Measurements from ENCODE around the gene MFSD2B. TPM values are rescaled to one million over a fixed set of nuclear protein-coding genes. Genes with fewer than 3 reads are reported as not detected.

The MFSD2B gene
- total and polyA plus RNA-seq, 2 donors (not counting 1 experiment from before 2014, with no cell fraction given), result not detected

DNA sequence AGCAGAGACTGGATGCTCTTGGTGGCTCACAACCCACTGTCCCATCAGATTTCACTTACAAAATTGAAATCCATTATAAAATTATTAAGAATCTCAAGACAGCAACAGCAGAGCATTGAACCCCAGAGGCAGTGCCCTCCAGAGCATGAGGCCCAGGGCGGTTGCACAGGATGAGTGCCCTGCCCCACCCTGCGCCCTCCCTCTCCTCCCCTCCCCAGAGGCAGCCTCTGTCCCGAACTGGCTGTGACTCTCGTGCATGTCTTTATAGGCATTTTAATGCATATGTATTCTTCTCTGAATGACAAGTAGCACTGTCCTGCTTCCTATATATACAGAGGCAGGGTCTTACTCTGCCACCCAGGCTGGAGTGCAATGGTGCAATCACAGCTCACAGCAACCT lies 10.4 kb downstream of the MFSD2B start:
- Histone ChIP-seq H3K27ac (ENCODE audit: low read length in 2 of 2) (no peak overlapping the region), H3K9me3 (ENCODE audit: control extremely low read depth in 1 of 3, control insufficient read depth in 2 of 3, insufficient read depth in 1 of 3, low read length in 2 of 3) (no peaks in the 10 kb centered on the region), H3K27me3 (replicated peaks in 1 of 4; ENCODE audit: control extremely low read depth in 1 of 4, control insufficient read depth in 3 of 4, insufficient read depth in 4 of 4, low read length in 3 of 4) (no peaks in the 10 kb centered on the region), H4K20me1 (ENCODE audit: control insufficient read depth, insufficient read depth, low read length, poor library complexity, severe bottlenecking) (no peaks in the 10 kb centered on the region), H3K36me3 (replicated peaks in 1 of 2; ENCODE audit: control extremely low read depth in 1 of 2, control insufficient read depth in 1 of 2, extremely low read depth in 1 of 2, insufficient read depth in 2 of 2, low read length in 1 of 2) (peaks cover 2 to 11% of the 10 kb centered on the region in 2 experiments), H2AFZ (ENCODE audit: insufficient read depth, low read depth, low read length, poor library complexity, severe bottlenecking) (no peak overlapping the region), H3K4me2 (replicated peaks; ENCODE audit: low read depth, low read length, poor library complexity, severe bottlenecking) (no peak overlapping the region), H3K79me2 (ENCODE audit: control insufficient read depth, insufficient read depth, low read length) (no peaks in the 10 kb centered on the region), H3K9ac (ENCODE audit: low read length) (no peak overlapping the region), H3K4me3 (ENCODE audit: control extremely low read depth in 1 of 5, extremely low read depth in 1 of 5, insufficient read depth in 1 of 5, low read depth in 2 of 5, low read length in 4 of 5) (no peak overlapping the region), H3K4me1 (ENCODE audit: control insufficient read depth in 2 of 2, insufficient read depth in 2 of 2, low read length in 2 of 2) (no peaks in the 10 kb centered on the region)
- WGBS (ENCODE audit: insufficient coverage), result 100% methylated on average over 3 of the region's 4 CpGs
- no peak for TF ChIP-seq EZH2 (IDR thresholded peaks at IDR 0.05; ENCODE audit: borderline replicate concordance, insufficient read depth, low read depth, low read length, poor library complexity, severe bottlenecking)
- TF ChIP-seq, protein P1, sequence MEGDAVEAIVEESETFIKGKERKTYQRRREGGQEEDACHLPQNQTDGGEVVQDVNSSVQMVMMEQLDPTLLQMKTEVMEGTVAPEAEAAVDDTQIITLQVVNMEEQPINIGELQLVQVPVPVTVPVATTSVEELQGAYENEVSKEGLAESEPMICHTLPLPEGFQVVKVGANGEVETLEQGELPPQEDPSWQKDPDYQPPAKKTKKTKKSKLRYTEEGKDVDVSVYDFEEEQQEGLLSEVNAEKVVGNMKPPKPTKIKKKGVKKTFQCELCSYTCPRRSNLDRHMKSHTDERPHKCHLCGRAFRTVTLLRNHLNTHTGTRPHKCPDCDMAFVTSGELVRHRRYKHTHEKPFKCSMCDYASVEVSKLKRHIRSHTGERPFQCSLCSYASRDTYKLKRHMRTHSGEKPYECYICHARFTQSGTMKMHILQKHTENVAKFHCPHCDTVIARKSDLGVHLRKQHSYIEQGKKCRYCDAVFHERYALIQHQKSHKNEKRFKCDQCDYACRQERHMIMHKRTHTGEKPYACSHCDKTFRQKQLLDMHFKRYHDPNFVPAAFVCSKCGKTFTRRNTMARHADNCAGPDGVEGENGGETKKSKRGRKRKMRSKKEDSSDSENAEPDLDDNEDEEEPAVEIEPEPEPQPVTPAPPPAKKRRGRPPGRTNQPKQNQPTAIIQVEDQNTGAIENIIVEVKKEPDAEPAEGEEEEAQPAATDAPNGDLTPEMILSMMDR (IDR thresholded peaks at IDR 0.05), result no peak
- POLR2A ChIA-PET, result no interaction called here
- Mint-ChIP-seq H3K4me1 (no peaks in the 10 kb centered on the region), H3K4me3 (no peak overlapping the region), H3K9me3 (ENCODE audit: insufficient read depth) (no peaks in the 10 kb centered on the region), H3K27me3 (no peaks in the 10 kb centered on the region), H3K27ac (no peak overlapping the region)
- intact Hi-C loops (cut with micrococcal nuclease), result no loop called here
- no peak for ATAC-seq (ENCODE audit: low read depth)
- DNase-seq, result no peak
- CTCF ChIA-PET, result interaction anchor here (0.9 kb wide), 1 partner anchor 64 kb away, joined by 3 read pairs; the partner anchor contains the start of gene TP53I3

- H3K9me3 Mint-ChIP-seq (ENCODE audit: insufficient read depth), result no peaks in the 10 kb centered on the region
- POLR2A ChIA-PET, result no interaction called here
- no peak overlapping the region for H3K27ac Mint-ChIP-seq
- Histone ChIP-seq H3K9ac (ENCODE audit: low read length) (no peak overlapping the region), H3K27ac (ENCODE audit: low read length in 2 of 2) (no peak overlapping the region), H3K79me2 (ENCODE audit: control insufficient read depth, insufficient read depth, low read length) (no peaks in the 10 kb centered on the region), H3K9me3 (ENCODE audit: control extremely low read depth in 1 of 3, control insufficient read depth in 2 of 3, insufficient read depth in 1 of 3, low read length in 2 of 3) (no peaks in the 10 kb centered on the region), H3K4me1 (ENCODE audit: control insufficient read depth in 2 of 2, insufficient read depth in 2 of 2, low read length in 2 of 2) (no peaks in the 10 kb centered on the region), H2AFZ (ENCODE audit: insufficient read depth, low read depth, low read length, poor library complexity, severe bottlenecking) (no peak overlapping the region), H4K20me1 (ENCODE audit: control insufficient read depth, insufficient read depth, low read length, poor library complexity, severe bottlenecking) (no peaks in the 10 kb centered on the region), H3K27me3 (replicated peaks in 1 of 4; ENCODE audit: control extremely low read depth in 1 of 4, control insufficient read depth in 3 of 4, insufficient read depth in 4 of 4, low read length in 3 of 4) (no peaks in the 10 kb centered on the region), H3K4me2 (replicated peaks; ENCODE audit: low read depth, low read length, poor library complexity, severe bottlenecking) (no peak overlapping the region), H3K36me3 (replicated peaks in 1 of 2; ENCODE audit: control extremely low read depth in 1 of 2, control insufficient read depth in 1 of 2, extremely low read depth in 1 of 2, insufficient read depth in 2 of 2, low read length in 1 of 2) (peaks cover 2 to 13% of the 10 kb centered on the region in 2 experiments), H3K4me3 (ENCODE audit: control extremely low read depth in 1 of 5, extremely low read depth in 1 of 5, insufficient read depth in 1 of 5, low read depth in 2 of 5, low read length in 4 of 5) (no peak overlapping the region)
- intact Hi-C loops (cut with micrococcal nuclease), result no loop called here
- DNase-seq (no peak), ATAC-seq (ENCODE audit: low read depth) (no peak)
- H3K4me3 Mint-ChIP-seq, result no peak overlapping the region
- no peaks in the 10 kb centered on the region for H3K27me3 Mint-ChIP-seq
- H3K4me1 Mint-ChIP-seq, result no peaks in the 10 kb centered on the region
- CTCF ChIA-PET, result no interaction called here
- TF ChIP-seq, protein P1 (IDR thresholded peaks at IDR 0.05), result no peak
- no peak for TF ChIP-seq EZH2 (IDR thresholded peaks at IDR 0.05; ENCODE audit: borderline replicate concordance, insufficient read depth, low read depth, low read length, poor library complexity, severe bottlenecking)
- 90% methylated on average over 13 of the region's 19 CpGs for WGBS (ENCODE audit: insufficient coverage)
These were observed 11.5 kb downstream of the MFSD2B start for GRCh38 chr2:24021122-24021998.

Measured in B cell (primary cell).